Mesodermal cell (in vitro differentiated cells): ENCODE results near the gene ABCF3.

Experiments used
- H3K27ac ChIP-seq: 2 replicates; pipeline ENCODE4 v1.7.0; 2013; ENCODE audit warnings: mild to moderate bottlenecking, low read depth, low read length, moderate library complexity; ENCODE audit not compliant: severe bottlenecking
- H3K36me3 ChIP-seq: 2 replicates; pipeline ENCODE4 v1.7.1; 2013; ENCODE audit warnings: mild to moderate bottlenecking, low read length, moderate library complexity; ENCODE audit not compliant: control insufficient read depth, insufficient read depth
- H3K4me1 ChIP-seq: one replicate; pipeline ENCODE4 v1.7.1; 2013; ENCODE audit warnings: mild to moderate bottlenecking, low read length; ENCODE audit not compliant: insufficient read depth, control insufficient read depth, poor library complexity, severe bottlenecking
- H3K4me3 ChIP-seq: 2 replicates; pipeline ENCODE4 v1.7.0; 2013; ENCODE audit warnings: low read length, control low read depth, mild to moderate bottlenecking; ENCODE audit not compliant: insufficient read depth, poor library complexity, severe bottlenecking; ENCODE audit errors: extremely low read depth
- H3K9me3 ChIP-seq: 2 replicates; pipeline ENCODE4 v1.7.1; 2013; ENCODE audit warnings: mild to moderate bottlenecking, low read length, moderate library complexity; ENCODE audit not compliant: control insufficient read depth
- WGBS, 2 experiments: methylation state at CpG; one replicate each; pipeline ENCODE4 v1.1.5; 2013; ENCODE audit warnings: missing lambda C conversion rate in 2 of 2; ENCODE audit not compliant: insufficient coverage in 2 of 2; 5-methylcytosine and 5-hydroxymethylcytosine counted together

The ABCF3 gene

GRCh38 chr3:184239708-184240107 is 53.7 kb downstream of the ABCF3 start:
- no peak overlapping the region for H3K27ac ChIP-seq
- H3K4me3 ChIP-seq, result no peak overlapping the region
- H3K36me3 ChIP-seq, result peaks cover 27% of the 10 kb centered on the region
- 85 to 96% methylated on average over 3 of the region's 7 CpGs for WGBS, 2 experiments
- H3K4me1 ChIP-seq, result no peaks in the 10 kb centered on the region
- H3K9me3 ChIP-seq, result no peaks in the 10 kb centered on the region

GRCh38 chr3:184240384-184241140 is 54.6 kb downstream of the ABCF3 start:
- Histone ChIP-seq H3K4me3 (no peak overlapping the region), H3K4me1 (no peaks in the 10 kb centered on the region), H3K9me3 (no peaks in the 10 kb centered on the region), H3K36me3 (peaks cover 35% of the 10 kb centered on the region), H3K27ac (no peak overlapping the region)
- WGBS, 2 experiments, result 75 to 92% methylated on average over 2 of the region's 4 CpGs

- WGBS, 2 experiments, result 92 to 96% methylated on average over 14 to 17 of the region's 17 CpGs
- no peak overlapping the region for H3K4me3 ChIP-seq
- no peaks in the 10 kb centered on the region for H3K4me1 ChIP-seq
- H3K27ac ChIP-seq, result no peak overlapping the region
- no peaks in the 10 kb centered on the region for H3K9me3 ChIP-seq
- H3K36me3 ChIP-seq, result peaks cover 35% of the 10 kb centered on the region
These were observed 55.1 kb downstream of the ABCF3 start for GRCh38 chr3:184241141-184241446.

GRCh38 chr3:184241447-184242296 is 55.7 kb downstream of the ABCF3 start:
- Histone ChIP-seq H3K36me3 (peaks cover 35% of the 10 kb centered on the region), H3K27ac (no peak overlapping the region), H3K9me3 (no peaks in the 10 kb centered on the region), H3K4me3 (no peak overlapping the region), H3K4me1 (no peaks in the 10 kb centered on the region)
- WGBS, 2 experiments, result 86 to 89% methylated on average over 32 to 46 of the region's 46 CpGs

GRCh38 chr3:184242297-184242685 is 56.3 kb downstream of the ABCF3 start:
- 98% methylated on average over 5 of the region's 5 CpGs for WGBS, 2 experiments
- Histone ChIP-seq H3K4me3 (no peak overlapping the region), H3K4me1 (no peaks in the 10 kb centered on the region), H3K27ac (no peak overlapping the region), H3K36me3 (peaks cover 35% of the 10 kb centered on the region), H3K9me3 (no peaks in the 10 kb centered on the region)
